Stimulated activated CD4-positive, alpha-beta T cell treated with anti-CD3 and anti-CD28 coated beads, Interleukin-2, amount 100 ng/mL, for 24 hours (primary cell): ENCODE measurements around the gene HNRNPA1L2.
"Not testable (repeated sequence)": the region's sequence is repeated elsewhere in the genome, so short reads cannot be mapped to it uniquely, and the experiment has no call there.

Experiments used
- DNase-seq, 2 donors: peaks; one replicate each; pipeline ENCODE4 v3.0.0-alpha.2; 2020

Gene HNRNPA1L2

GRCh38 chr13:52642131-52642530, at the start of gene HNRNPA1L2:
HNRNPA1L2 (plus strand) TSS chr13:52642431; CDS start chr13:52642493, 62 bp downstream.
- DNase-seq = no peak

DNA sequence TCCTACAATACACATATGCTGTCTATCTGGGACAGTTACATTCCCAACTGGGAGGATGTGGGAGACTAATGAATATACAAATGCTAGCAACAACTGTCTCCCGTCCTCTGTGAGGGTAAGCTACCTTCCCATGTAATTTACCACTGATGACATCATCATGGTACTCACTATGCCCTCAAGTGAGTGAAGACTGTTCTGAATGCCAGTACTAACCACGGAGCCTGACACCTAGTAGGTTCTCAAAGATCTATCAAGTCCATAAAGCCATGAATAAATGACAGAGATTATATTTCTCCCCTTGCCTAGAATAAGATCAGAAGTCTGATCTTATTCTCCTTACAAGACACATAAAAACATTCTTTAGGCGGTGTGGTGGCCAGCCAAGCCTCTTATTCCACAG, 49.1 kb upstream of the HNRNPA1L2 start:
- not testable (repeated sequence) for DNase-seq

DNA sequence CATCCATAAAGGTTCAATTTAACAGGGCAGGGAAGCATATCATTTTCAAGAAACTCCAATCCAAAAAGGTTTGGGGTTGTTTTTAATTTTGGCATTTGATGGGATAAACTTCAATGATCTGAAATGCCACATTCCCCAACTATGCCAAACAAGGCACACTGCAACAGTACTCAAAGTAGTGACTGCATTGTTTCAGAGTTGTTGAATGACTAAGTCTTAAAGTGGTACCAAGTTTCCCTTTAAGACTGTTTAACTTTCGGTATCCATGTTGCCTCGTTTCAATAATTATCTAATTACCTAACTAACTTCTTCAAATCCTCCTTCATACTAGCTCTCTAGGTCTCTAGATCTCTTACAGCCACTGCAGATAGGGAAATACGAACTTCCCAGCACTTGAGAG, 48.4 kb upstream of the HNRNPA1L2 start:
- not testable (repeated sequence) for DNase-seq

DNA sequence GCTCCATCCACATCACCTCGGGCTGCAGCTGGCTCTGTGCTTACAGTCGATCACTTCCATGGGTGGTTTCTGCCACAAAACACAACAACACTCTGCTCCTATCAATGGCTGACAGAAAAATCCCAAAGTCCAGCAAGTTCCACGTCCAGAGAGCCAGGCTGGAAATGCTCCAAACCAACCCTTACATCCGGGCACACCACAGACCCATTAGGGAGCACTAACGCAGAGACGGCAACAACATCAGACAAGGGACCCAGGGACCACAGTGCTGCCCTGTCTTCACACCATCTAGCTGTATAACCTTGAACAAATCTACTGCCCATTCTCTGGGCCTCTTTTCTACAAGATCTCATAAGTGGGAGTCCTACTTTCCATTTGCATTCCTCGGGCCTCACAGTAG, 47.9 kb upstream of the HNRNPA1L2 start:
- not testable (repeated sequence) for DNase-seq

DNA sequence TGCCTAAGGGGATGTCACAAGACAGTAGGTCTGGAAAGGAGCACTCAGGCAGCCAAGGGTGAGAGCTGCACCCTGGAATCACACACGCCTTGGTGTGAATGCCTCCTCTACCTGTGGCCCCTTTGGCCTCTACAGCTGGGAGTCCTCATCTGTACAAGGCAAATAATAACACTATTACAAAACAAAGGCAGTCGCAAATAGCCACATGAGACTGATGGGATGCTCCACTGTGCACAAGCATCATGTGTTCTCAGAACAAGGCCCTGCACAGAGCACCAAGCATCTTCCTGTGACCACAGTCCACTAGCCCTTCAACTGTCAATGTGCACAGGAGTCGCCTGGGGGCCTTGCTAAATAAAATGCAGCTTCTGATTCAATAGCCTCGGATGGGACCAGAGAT, 44.6 kb upstream of the HNRNPA1L2 start:
- no peak for DNase-seq

GRCh38 chr13:52599037-52599847, 43.0 kb upstream of the HNRNPA1L2 start:
- no peak for DNase-seq

- DNase-seq = peak in 1 of 2 donors; percentile 20
Measured at GRCh38 chr13:52599848-52600603, 42.2 kb upstream of the HNRNPA1L2 start.

- no peak for DNase-seq
Measured at GRCh38 chr13:52600666-52601065, 41.6 kb upstream of the HNRNPA1L2 start.

- DNase-seq = not testable (repeated sequence)
Measured at GRCh38 chr13:52603316-52603715, 38.9 kb upstream of the HNRNPA1L2 start.

GRCh38 chr13:52606126-52606525, 36.1 kb upstream of the HNRNPA1L2 start:
- not testable (repeated sequence) for DNase-seq

DNA sequence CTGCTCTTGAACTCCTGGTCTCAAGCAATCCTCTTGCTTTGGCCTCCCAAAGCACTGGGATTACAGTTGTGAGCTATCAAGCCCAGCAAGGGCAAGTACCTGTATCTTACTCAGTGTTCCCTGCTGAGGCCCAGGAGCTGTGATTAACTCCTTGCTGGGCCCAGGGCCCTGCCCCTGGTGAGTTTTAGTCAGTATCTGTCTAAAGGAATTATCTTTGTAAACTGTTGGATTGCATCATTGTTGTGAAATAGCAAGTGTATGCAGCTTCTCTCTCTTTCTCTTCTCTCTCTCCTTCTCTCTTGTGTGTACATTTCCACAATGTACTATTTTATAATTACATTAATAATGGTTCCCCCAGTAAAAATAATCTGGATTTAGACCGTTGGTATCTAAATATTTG, 35.4 kb upstream of the HNRNPA1L2 start:
- not testable (repeated sequence) for DNase-seq

GRCh38 chr13:52608184-52608583, 34.0 kb upstream of the HNRNPA1L2 start:
- not testable (repeated sequence) for DNase-seq

- not testable (repeated sequence) for DNase-seq
Measured at GRCh38 chr13:52609013-52609606, 33.1 kb upstream of the HNRNPA1L2 start.

- not testable (repeated sequence) for DNase-seq
Measured at GRCh38 chr13:52610158-52610557, 32.1 kb upstream of the HNRNPA1L2 start.

DNA sequence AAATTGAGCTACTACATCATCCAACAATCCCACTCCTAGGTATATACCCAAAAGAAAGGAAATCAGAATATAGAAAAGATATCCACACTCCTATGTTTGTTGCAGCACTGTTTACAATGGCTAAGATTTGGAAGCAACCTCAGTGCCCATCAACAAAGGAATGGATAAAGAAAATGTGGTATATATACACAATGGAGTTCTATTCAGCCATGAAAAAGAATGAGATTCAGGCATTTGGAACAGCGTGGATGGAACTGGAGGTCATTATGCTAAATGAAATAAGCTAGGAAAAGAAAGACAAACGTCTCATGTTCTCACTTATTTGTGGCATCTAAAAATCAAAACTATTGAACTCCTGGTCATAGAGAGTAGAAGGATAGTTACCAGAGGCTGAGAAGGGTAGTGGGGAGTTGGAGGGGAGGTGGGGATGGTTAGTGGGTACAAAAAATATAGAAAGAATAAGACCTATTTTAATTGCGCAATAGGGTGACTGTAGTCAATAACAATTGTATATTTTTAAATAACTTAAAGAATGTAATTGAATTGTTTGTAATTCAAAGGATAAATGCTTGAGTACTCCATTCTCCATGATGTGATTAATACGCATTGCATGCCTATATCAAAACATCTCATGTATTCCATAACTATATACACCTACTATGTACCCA, 27.0 kb upstream of the HNRNPA1L2 start:
- no peak for DNase-seq

GRCh38 chr13:52615812-52616211, 26.4 kb upstream of the HNRNPA1L2 start:
- DNase-seq = no peak

DNA sequence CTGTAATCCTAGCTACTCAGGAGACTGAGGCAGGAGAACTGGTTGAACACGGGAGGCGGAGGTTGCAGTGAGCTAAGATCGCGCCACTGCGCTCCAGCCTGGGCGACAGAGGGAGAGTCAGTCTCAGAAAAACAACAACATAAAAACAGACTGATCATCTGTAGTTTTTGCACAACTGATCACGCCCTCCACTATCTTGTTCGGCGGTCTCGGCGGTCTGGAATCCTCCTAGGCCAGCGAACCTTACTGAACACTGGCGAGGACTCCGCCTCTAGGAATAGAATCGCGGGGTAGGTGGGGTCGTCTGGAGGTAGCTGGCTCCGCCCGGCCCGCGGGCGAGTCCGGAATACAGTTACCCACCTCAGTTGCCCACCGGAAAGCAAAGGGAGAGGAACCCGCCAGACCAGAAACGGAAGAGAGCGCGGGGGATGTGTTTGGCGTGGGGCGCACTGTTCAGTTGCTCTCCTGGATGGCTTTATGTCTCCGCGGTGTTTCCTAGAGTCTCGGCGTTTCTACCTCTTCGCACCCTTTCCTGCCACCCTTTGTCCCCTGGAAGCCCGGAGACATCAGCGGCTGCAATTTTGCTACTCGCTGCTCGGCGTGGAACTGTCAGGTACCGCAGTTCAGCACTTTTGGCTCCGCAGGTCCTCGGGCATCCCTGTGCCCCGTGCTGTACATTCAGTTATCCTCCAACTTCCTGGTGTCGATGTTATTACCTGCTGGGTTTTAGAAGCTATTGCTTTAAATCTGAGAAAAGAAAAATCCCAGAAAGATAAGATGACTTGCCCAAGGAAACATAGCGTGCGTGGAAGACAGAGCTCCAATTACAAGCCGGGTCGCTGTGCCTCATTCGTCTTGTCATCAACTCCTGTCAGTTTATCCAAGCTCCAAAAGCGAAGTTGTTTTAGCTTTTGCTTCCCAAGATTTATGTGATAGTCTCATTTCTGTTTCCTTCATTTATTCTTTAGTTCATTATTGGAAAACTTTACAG, 24.9 kb upstream of the HNRNPA1L2 start:
- peak; percentile 86 to 89 for DNase-seq

GRCh38 chr13:52631083-52631690, 11.0 kb upstream of the HNRNPA1L2 start:
- DNase-seq = not testable (repeated sequence)

DNA sequence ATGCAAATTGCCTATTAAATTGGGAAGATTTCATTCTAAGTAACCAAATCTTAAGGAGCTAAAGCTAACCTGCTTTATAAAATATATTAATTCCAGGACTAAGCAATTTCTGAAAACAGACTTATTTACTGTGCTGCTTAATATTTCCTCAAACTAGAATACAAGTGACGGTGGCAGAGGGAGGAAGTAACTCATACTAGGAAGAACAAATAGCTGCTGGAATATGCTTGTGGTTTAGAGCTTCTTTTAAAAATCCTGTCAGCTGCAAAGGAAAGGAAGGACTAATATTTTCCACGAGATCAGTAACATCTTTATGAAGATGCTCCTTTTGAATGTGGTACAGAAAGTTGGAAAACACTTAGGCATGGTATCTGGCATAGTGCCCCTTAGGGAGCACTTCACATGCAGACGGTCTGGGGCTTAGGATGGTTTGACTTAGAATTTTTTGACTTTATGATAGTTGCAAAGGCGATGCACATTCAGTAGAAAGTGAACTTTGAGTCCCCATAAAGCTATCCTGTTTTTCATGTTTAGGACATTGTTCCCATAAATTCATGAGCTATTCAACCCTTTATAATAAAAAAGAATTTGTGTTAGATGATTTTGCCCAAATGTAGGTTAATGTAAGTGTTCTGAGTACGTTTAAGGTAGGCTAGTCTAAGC, 3.4 kb upstream of the HNRNPA1L2 start:
- no peak for DNase-seq

DNA sequence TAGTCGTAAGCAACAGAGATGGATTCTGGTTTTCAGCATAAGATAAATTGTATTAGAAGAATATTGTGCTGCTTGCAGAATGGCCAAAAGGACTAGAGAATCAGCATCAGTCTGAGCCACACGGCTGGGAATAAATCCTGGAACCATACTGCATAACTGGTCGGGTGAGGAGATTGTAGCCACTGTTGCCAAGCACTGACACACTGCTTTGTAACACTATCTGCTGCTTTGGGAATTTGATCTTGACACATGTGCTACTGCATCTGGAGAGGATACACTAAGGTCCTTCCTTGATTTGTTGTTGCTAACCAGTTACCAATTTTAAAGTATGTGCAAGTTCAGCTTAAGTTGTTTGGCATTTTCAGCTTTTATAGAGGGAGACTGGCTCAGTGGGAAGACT, 1.9 kb downstream of the HNRNPA1L2 start:
- DNase-seq = no peak

GRCh38 chr13:52646967-52647366, 4.7 kb downstream of the HNRNPA1L2 start:
- no peak for DNase-seq
